GM23338 (cell line): ENCODE data around the gene PPP2R1A. TPM values are rescaled to one million over a fixed set of nuclear protein-coding genes. Genes with fewer than 3 reads are reported as not detected.

Experiments
- ATAC-seq: fragments of 200-7000 bp; cut with Tn5 transposase; 3 replicates; pipeline ENCODE4 v1.9.1; 2020
- DNase-seq: peaks from one replicate; pipeline ENCODE4 v3.0.0-alpha.2; 2015; ENCODE audit warnings: low spot score
- H2AFZ ChIP-seq: fragments of 200-600 bp; sonication (generic); 2 replicates; pipeline ENCODE4 v1.8.0; 2016; ENCODE audit warnings: antibody characterized with exemption, mild to moderate bottlenecking, moderate library complexity
- H3F3A ChIP-seq: fragments of 200-600 bp; sonication (generic); replicated peaks from 2 replicates; pipeline ENCODE4 v1.8.0; 2017; ENCODE audit warnings: antibody characterized with exemption, mixed run types, low read depth
- H3K27ac ChIP-seq: fragments of 200-600 bp; sonication (generic); 2 replicates; pipeline ENCODE4 v1.6.1; 2016; ENCODE audit warnings: low read depth
- H3K27me3 ChIP-seq: fragments of 200-600 bp; sonication (generic); 2 replicates; pipeline ENCODE4 v1.8.0; 2016; ENCODE audit warnings: mild to moderate bottlenecking, mixed run types, moderate library complexity; ENCODE audit not compliant: insufficient read depth
- H3K36me3 ChIP-seq: fragments of 200-600 bp; sonication (generic); 2 replicates; pipeline ENCODE4 v1.8.0; 2016; ENCODE audit warnings: mild to moderate bottlenecking; ENCODE audit not compliant: insufficient read depth
- H3K4me1 ChIP-seq: fragments of 200-600 bp; sonication (generic); 2 replicates; pipeline ENCODE4 v1.8.0; 2016; ENCODE audit warnings: mild to moderate bottlenecking, moderate library complexity; ENCODE audit not compliant: insufficient read depth
- H3K4me2 ChIP-seq: fragments of 200-600 bp; sonication (generic); 2 replicates; pipeline ENCODE4 v1.7.1; 2017; ENCODE audit warnings: mixed run types
- H3K4me3 ChIP-seq: fragments of 200-600 bp; sonication (generic); 2 replicates; pipeline ENCODE4 v1.6.1; 2016; ENCODE audit warnings: mixed run types
- H3K79me2 ChIP-seq: fragments of 200-600 bp; sonication (generic); replicated peaks from 2 replicates; pipeline ENCODE4 v1.8.0; 2017; ENCODE audit warnings: mild to moderate bottlenecking; ENCODE audit not compliant: insufficient read depth
- H3K9me2 ChIP-seq: fragments of 200-600 bp; sonication (generic); 2 replicates; pipeline ENCODE4 v1.8.0; 2017; ENCODE audit not compliant: insufficient read depth
- H4K20me1 ChIP-seq: fragments of 200-600 bp; sonication (generic); replicated peaks from 2 replicates; pipeline ENCODE4 v1.8.0; 2017; ENCODE audit warnings: mild to moderate bottlenecking; ENCODE audit not compliant: insufficient read depth
- H3K27ac Mint-ChIP-seq: 2 replicates; pipeline ENCODE4 v1.8.0; 2020; ENCODE audit warnings: inconsistent platforms, mild to moderate bottlenecking, moderate library complexity, mixed read lengths
- H3K27me3 Mint-ChIP-seq: 3 replicates; pipeline ENCODE4 v1.8.0; 2022; ENCODE audit warnings: low read depth, mild to moderate bottlenecking, moderate library complexity, mixed read lengths, inconsistent platforms; ENCODE audit not compliant: insufficient read depth, poor library complexity
- H3K36me3 Mint-ChIP-seq: 3 replicates; pipeline ENCODE4 v1.8.0; 2021; ENCODE audit warnings: low read depth, mild to moderate bottlenecking, inconsistent platforms, moderate library complexity, mixed read lengths
- H3K4me1 Mint-ChIP-seq: 3 replicates; pipeline ENCODE4 v1.8.0; 2020; ENCODE audit warnings: mild to moderate bottlenecking, inconsistent platforms, mixed read lengths
- H3K4me3 Mint-ChIP-seq: 3 replicates; pipeline ENCODE4 v1.8.0; 2021; ENCODE audit warnings: moderate library complexity, mild to moderate bottlenecking, inconsistent platforms, mixed read lengths
- H3K9me3 Mint-ChIP-seq: 3 replicates; pipeline ENCODE4 v1.8.0; 2020; ENCODE audit warnings: moderate library complexity, mild to moderate bottlenecking, inconsistent platforms, mixed read lengths
- CREB1 ChIP-seq: fragments of 250-450 bp; sonication (Bioruptor Pico); IDR thresholded peaks from 2 replicates; pipeline ENCODE4 v1.5.0; 2020; ENCODE audit warnings: low read depth, mild to moderate bottlenecking, moderate library complexity
- CTCF ChIP-seq, 2 experiments: fragments of 200-600 bp in 1 of 2; sonication (generic) in 1 of 2; conservative IDR thresholded peaks; 2 replicates each; pipeline versions ENCODE4 v1.5.1 to v1.6.1; 2016 to 2017; ENCODE audit warnings: antibody characterized with exemption in 2 of 2, low read depth in 2 of 2, mild to moderate bottlenecking in 2 of 2, moderate library complexity in 1 of 2
- ETS1 ChIP-seq: IDR thresholded peaks from 2 replicates; pipeline ENCODE4 v1.6.1; 2016; ENCODE audit warnings: antibody characterized with exemption
- EZH2phosphoT487 ChIP-seq: fragments of 200-600 bp; sonication (generic); IDR thresholded peaks from one replicate; pipeline ENCODE4 v1.8.1; 2018; ENCODE audit warnings: antibody characterized with exemption; ENCODE audit not compliant: unreplicated experiment
- REST ChIP-seq: IDR thresholded peaks from one replicate; pipeline ENCODE4 v1.6.1; 2018; ENCODE audit warnings: antibody characterized with exemption; ENCODE audit not compliant: unreplicated experiment
- STAT1 ChIP-seq: IDR thresholded peaks from one replicate; pipeline ENCODE4 v1.6.1; 2016; ENCODE audit warnings: antibody characterized with exemption; ENCODE audit not compliant: unreplicated experiment
- ZNF114 ChIP-seq: fragments of 250-450 bp; sonication (Bioruptor Pico); IDR thresholded peaks from 2 replicates; pipeline ENCODE4 v1.5.0; 2020; ENCODE audit warnings: mild to moderate bottlenecking, moderate library complexity
- ZNF462 ChIP-seq: fragments of 250-450 bp; sonication (Bioruptor Pico); IDR thresholded peaks from 2 replicates; pipeline ENCODE4 v1.5.0; 2020; ENCODE audit warnings: mild to moderate bottlenecking, moderate library complexity
- polyA plus RNA-seq: library from polyadenylated mRNA; unstranded; fragments of >200 nt; fragmentation: Nextera tagmentation; extraction: Ambion mirVana; gene quantifications from 2 replicates; pipeline ENCODE4 v1.2.1, GENCODE V29; 2016
- total RNA-seq: library from RNA; depleted of rRNA; stranded (reverse); fragments of >200 nt; shearing (Covaris generic); gene quantifications from 2 replicates; pipeline ENCODE4 v1.2.3, GENCODE V29; 2014

The PPP2R1A gene
- total and polyA plus RNA-seq, 2 experiments from 2014 or later = 212 to 381 TPM

GRCh38 chr19:52148256-52148655 is 41.6 kb upstream of the PPP2R1A start:
- TF ChIP-seq EZH2phosphoT487 (no peak), ZNF114 (no peak)
- peaks cover 8% of the 10 kb centered on the region; the same call in 1 of the 2 replicates for H3K9me2 ChIP-seq
- Mint-ChIP-seq H3K4me1 (no peaks in the 10 kb centered on the region), H3K27ac (no peak overlapping the region), H3K36me3 (peaks cover 48% of the 10 kb centered on the region; the same call in 2 of the 3 replicates), H3K27me3 (no peaks in the 10 kb centered on the region), H3K4me3 (no peak overlapping the region), H3K9me3 (peaks cover 83% of the 10 kb centered on the region)
- ATAC-seq = no peak
- no peaks in the 10 kb centered on the region for H3K4me1 ChIP-seq
- no peaks in the 10 kb centered on the region for H3F3A ChIP-seq
- peaks cover 18% of the 10 kb centered on the region; the same call in 1 of the 2 replicates for H3K36me3 ChIP-seq
- H3K4me2 ChIP-seq = no peak overlapping the region
- DNase-seq = no peak
- no peak overlapping the region for H3K4me3 ChIP-seq
- no peak overlapping the region for H2AFZ ChIP-seq
- no peaks in the 10 kb centered on the region for H3K27me3 ChIP-seq
- no peak overlapping the region for H3K27ac ChIP-seq
- H4K20me1 ChIP-seq = no peaks in the 10 kb centered on the region
- no peaks in the 10 kb centered on the region for H3K79me2 ChIP-seq

- Histone ChIP-seq H3K27me3 (no peaks in the 10 kb centered on the region), H3K4me1 (no peaks in the 10 kb centered on the region), H3K79me2 (no peaks in the 10 kb centered on the region), H3K27ac (no peak overlapping the region), H2AFZ (no peak overlapping the region), H4K20me1 (no peaks in the 10 kb centered on the region), H3K4me2 (no peak overlapping the region), H3K4me3 (no peak overlapping the region), H3F3A (no peaks in the 10 kb centered on the region), H3K9me2 (peaks cover 7% of the 10 kb centered on the region; the same call in 1 of the 2 replicates), H3K36me3 (peaks cover 64% of the 10 kb centered on the region)
- H3K4me3 Mint-ChIP-seq = no peak overlapping the region
- peaks cover 92% of the 10 kb centered on the region for H3K9me3 Mint-ChIP-seq
- no peak for DNase-seq
- peaks cover 7% of the 10 kb centered on the region for H3K27me3 Mint-ChIP-seq
- no peak for ATAC-seq
- H3K27ac Mint-ChIP-seq = no peak overlapping the region
- H3K36me3 Mint-ChIP-seq = peaks cover 93% of the 10 kb centered on the region
- H3K4me1 Mint-ChIP-seq = no peaks in the 10 kb centered on the region
- no peak for TF ChIP-seq ETS1
- no peak for TF ChIP-seq ZNF462 (CRISPR knock-in tag)
- no peak for TF ChIP-seq CREB1 (CRISPR knock-in tag)
- no peak for TF ChIP-seq ZNF114
- no peak for TF ChIP-seq STAT1
- TF ChIP-seq REST = no peak
- no peak for TF ChIP-seq CTCF (conservative IDR thresholded peaks at IDR 0.05; ENCODE audit: low read depth in 2 of 2)
Observed at GRCh38 chr19:52155596-52156359, 34.1 kb upstream of the PPP2R1A start.
